ENCODE data around the gene RPA3. TPM values are rescaled to one million over a fixed set of nuclear protein-coding genes. Genes with fewer than 3 reads are reported as not detected.

RPA3 gene
- total RNA-seq, 3 donors from 2014 or later, result 18.7 to 24.6 (median 22.3) TPM

DNA sequence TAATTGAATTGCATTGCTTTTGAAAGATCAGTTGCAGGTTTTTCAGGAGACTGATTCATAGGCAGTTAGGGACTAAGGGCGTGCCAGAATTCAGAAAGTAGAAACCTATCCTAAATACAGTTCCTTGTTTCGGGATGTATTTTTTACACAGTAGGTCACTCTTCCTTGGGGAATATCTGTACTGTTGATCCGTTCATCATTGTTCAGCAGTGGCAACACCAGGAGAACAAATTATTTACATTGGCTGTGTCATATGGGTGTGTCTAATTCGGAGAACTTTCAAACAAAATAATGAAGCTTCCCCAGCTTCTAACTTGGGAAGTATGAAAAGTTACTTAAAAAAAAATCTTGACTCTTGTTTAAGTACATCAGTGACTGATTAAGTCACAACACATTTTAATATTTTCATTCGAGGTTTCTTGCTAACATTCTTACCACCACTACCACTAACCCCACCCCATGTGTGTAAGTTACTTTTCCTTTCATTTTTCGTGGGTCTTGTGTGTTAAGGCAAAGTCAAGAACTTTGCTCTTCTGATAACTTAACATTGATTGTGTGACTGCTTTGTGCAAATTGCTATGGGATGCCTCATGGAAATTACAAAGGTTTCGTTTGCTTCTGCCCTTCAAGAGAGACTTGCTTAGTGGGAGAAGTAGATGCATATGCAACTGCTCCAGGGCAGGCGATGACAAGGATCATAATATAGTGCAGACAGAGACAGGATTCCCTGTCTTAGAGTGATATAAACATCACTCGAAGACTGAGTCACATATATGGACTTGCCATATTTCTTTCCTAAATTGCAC, 43.8 kb upstream of the RPA3 start:
- Histone ChIP-seq H3K36me3 (no peaks in the 10 kb centered on the region), H3K4me3 (peak overlapping the region; percentile 32 to 53 (median 40)), H3K9me3 (no peaks in the 10 kb centered on the region), H3K27ac (peak overlapping the region; percentile 3 to 56), H3K4me1 (peaks cover 0 to 4% of the 10 kb centered on the region in 2 donors), H3K27me3 (no peaks in the 10 kb centered on the region)
- no peak for TF ChIP-seq POLR2AphosphoS5 (IDR thresholded peaks at IDR 0.05)
- TF ChIP-seq, protein P1, sequence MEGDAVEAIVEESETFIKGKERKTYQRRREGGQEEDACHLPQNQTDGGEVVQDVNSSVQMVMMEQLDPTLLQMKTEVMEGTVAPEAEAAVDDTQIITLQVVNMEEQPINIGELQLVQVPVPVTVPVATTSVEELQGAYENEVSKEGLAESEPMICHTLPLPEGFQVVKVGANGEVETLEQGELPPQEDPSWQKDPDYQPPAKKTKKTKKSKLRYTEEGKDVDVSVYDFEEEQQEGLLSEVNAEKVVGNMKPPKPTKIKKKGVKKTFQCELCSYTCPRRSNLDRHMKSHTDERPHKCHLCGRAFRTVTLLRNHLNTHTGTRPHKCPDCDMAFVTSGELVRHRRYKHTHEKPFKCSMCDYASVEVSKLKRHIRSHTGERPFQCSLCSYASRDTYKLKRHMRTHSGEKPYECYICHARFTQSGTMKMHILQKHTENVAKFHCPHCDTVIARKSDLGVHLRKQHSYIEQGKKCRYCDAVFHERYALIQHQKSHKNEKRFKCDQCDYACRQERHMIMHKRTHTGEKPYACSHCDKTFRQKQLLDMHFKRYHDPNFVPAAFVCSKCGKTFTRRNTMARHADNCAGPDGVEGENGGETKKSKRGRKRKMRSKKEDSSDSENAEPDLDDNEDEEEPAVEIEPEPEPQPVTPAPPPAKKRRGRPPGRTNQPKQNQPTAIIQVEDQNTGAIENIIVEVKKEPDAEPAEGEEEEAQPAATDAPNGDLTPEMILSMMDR (IDR thresholded peaks at IDR 0.05), result no peak
- no peak for TF ChIP-seq POLR2A (IDR thresholded peaks at IDR 0.05)
- DNase-seq (ENCODE audit: low spot score in 2 of 2), result no peak
- intact Hi-C loops (cut with DNase I; ENCODE audit: low total_unique reads), result no loop called here

DNA sequence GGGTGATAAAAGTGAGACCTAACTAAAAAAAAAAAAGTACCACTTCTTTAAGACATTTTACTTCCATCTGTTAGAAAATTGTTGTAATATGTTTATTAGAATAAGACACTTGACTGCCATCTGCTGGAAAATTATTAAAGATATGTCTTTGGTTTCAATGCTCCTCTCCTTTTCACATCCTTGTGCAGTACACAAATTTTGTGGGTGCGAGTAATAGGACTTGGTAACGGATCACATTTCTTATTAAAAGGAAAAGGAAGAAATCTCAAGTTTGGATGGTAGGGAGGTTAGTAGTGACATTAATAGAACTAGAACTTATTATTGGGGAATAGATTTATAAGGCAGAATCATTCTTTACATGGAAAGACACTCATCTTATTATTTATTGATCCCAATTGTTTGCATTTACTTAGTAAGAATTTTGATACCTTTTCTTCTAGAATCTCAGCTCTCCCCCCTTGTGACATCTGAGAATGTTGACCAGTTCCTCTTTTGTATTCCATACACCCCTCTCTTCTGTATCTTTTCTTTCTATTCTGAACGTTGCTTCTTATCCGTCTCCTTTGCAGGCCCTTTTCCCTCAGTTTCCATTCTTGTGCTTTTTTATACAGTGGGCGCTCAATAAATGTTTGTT, 43.0 kb upstream of the RPA3 start:
- intact Hi-C loops (cut with DNase I; ENCODE audit: low total_unique reads), result no loop called here
- peak overlapping the region; percentile 32 to 53 (median 40) for H3K4me3 ChIP-seq

DNA sequence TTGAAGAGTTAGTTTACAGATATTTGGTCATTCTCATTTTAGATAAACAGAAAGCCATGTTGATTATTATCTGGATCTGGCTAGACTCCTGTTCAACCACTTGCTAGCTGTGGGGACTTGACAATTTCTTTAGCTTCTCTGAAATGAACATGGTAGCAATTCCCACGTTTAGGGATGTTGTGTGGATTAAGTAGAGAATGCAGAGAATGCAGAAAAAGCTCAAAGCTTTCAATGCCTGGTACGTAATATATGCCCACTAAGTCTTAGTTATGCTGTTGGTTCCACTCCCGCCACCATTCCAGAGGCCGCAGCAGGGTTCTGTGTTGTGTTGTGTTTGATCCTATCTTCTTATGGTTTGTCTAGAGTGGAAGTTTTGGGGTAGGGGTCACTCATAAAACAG, 39.2 kb upstream of the RPA3 start:
- intact Hi-C loops (cut with DNase I; ENCODE audit: low total_unique reads), result no loop called here

More for the DNA sequence above, 43.0 kb upstream of the RPA3 start:
- Histone ChIP-seq H3K27me3 (no peaks in the 10 kb centered on the region), H3K27ac (peak overlapping the region in 1 of 2 donors; percentile 56), H3K9me3 (no peaks in the 10 kb centered on the region), H3K36me3 (no peaks in the 10 kb centered on the region), H3K4me1 (peaks cover 0 to 4% of the 10 kb centered on the region in 2 donors)
- TF ChIP-seq, protein P1 (IDR thresholded peaks at IDR 0.05), result peak in 2 of 3 donors; percentile 21 to 31
- TF ChIP-seq POLR2AphosphoS5 (IDR thresholded peaks at IDR 0.05) (no peak), POLR2A (IDR thresholded peaks at IDR 0.05) (no peak)
- no peak for DNase-seq (ENCODE audit: low spot score in 2 of 2)

DNA sequence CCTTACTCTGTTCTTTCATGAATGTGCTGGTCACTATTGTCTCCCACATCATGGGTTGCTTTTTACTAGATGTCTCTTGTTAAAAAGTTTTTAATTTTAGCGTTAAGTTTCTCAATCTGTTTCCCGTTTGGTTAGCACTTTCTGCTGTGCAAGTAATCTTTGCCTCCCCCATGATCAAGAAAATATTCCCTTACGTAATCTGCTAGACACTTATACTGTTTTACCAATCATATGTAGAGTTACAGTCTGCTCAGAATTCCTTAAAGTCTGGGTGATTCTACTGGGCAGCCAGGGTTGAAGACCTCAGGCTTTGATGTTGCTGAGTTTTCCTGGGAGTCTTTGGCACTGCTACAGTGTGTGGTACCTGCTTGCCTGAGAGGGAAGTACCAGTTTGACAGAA, 38.2 kb upstream of the RPA3 start:
- H3K9me3 ChIP-seq, result no peaks in the 10 kb centered on the region
- H3K36me3 ChIP-seq, result no peaks in the 10 kb centered on the region
- H3K27ac ChIP-seq, result no peak overlapping the region
- intact Hi-C loops (cut with DNase I; ENCODE audit: low total_unique reads), result no loop called here
- DNase-seq (ENCODE audit: low spot score in 2 of 2), result no peak
- no peak overlapping the region for H3K4me3 ChIP-seq
- no peaks in the 10 kb centered on the region for H3K27me3 ChIP-seq
- TF ChIP-seq, protein P1 (IDR thresholded peaks at IDR 0.05), result no peak
- no peak for TF ChIP-seq POLR2A (IDR thresholded peaks at IDR 0.05)
- no peak for TF ChIP-seq POLR2AphosphoS5 (IDR thresholded peaks at IDR 0.05)
- H3K4me1 ChIP-seq, result peaks cover 0 to 3% of the 10 kb centered on the region in 2 donors

More for the DNA sequence above, 39.2 kb upstream of the RPA3 start:
- Histone ChIP-seq H3K27ac (no peak overlapping the region), H3K9me3 (no peaks in the 10 kb centered on the region), H3K27me3 (no peaks in the 10 kb centered on the region), H3K36me3 (no peaks in the 10 kb centered on the region), H3K4me1 (peaks cover 0 to 4% of the 10 kb centered on the region in 2 donors), H3K4me3 (no peak overlapping the region)
- DNase-seq (ENCODE audit: low spot score in 2 of 2), result no peak
- TF ChIP-seq, protein P1 (IDR thresholded peaks at IDR 0.05), result no peak
- TF ChIP-seq POLR2AphosphoS5 (IDR thresholded peaks at IDR 0.05) (no peak), POLR2A (IDR thresholded peaks at IDR 0.05) (no peak)
